Lower leg skin (tissue), 3 donors: Measurements from ENCODE around the gene CEACAM8.

Experiments used
- CTCF ChIP-seq, 3 donors: fragments of 450-650 bp; IDR thresholded peaks; one replicate each; pipeline ENCODE4 v1.5.1; 2016; ENCODE audit warnings: antibody characterized with exemption in 3 of 3, mild to moderate bottlenecking in 3 of 3, moderate library complexity in 2 of 3
- POLR2A ChIP-seq, 2 donors: fragments of 450-650 bp; IDR thresholded peaks; one replicate each; pipeline ENCODE4 v1.6.1; 2016 to 2017; ENCODE audit warnings: antibody characterized with exemption in 2 of 2, mild to moderate bottlenecking in 1 of 2, moderate library complexity in 1 of 2

- TF ChIP-seq POLR2A (IDR thresholded peaks at IDR 0.05) (no peak), CTCF (IDR thresholded peaks at IDR 0.05) (no peak)
These were observed 1.8 kb upstream of the CEACAM8 start for GRCh38 chr19:42596391-42597072.
